HG02623 (cell line): ENCODE results near the gene CEP70.
"Not testable (repeated sequence)": the region's sequence is repeated elsewhere in the genome, so short reads cannot be mapped to it uniquely, and the experiment has no call there.

Experiments used
- ATAC-seq: cut with Tn5 transposase; IDR thresholded peaks from one replicate; pipeline ENCODE4 v1.9.1; 2021; ENCODE audit warnings: moderate library complexity; ENCODE audit not compliant: unreplicated experiment

Gene CEP70

DNA sequence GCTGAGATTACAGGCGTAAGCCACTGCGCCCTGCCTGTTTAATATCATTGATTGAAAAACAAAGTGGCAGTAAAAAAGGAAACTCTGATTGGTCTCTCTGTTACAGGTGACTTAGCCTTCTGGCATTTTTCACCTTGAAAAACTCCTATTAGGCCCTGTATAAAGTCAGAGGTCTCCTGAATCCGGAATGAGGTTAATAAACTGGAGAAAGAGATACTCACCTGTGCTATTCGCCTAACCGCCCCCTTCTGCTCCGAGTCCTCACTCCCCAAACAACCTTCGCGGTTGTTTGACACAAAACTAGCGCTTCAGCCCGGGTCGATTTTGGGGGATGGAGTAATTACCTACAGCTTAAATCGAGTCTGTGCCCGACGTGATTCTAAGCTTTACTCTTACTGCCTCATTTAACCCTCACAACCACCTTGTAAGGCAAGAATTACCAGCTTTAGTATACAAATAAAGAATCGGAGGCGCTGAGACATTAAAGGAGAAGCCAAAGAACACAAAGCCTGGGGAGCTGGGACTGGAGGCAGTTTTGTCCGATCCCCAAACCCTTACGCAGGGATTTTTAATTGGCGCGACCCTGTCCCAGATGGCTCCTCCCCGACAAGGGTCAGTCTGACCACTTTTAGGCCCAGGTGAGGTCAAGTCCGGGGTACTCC, 441 bp downstream of the CEP70 start:
- ATAC-seq = no peak

DNA sequence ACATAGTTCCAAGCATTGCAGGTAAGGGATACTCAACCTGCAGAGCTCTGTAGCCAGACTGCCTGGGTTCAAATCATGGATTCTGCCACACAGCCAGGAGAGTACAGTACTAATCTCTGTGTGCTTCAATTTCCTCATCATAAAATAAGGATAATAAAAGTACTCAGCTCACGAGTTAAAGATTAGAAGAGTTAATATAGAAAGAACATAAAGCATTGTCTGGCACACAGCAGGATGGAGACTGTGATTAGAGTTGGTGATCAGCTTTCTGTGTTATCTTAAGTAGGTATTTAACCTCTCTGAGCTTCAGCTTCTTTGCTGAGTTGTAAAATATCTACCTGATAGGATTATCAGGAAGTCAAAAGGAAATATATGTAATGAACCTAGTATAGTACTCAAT, 2.7 kb downstream of the CEP70 start:
- no peak for ATAC-seq

DNA sequence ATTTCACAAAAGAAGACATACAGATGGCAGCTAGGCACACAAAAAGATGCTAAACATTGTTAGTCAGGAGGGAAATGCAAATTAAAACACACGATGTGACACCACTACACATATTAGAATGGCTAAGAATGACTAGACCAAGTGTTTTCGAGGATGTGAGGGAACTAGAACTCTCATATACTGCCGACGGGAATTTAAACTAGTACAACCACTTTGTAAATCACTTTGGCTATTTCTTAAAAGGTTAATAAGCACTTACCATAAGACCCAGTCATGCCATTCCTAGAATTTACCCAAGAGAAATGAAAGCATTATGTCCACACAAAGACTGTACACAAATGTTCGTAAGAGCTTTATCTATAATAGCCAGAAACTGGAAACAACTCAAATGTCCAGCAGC, 5.6 kb downstream of the CEP70 start:
- no peak for ATAC-seq

DNA sequence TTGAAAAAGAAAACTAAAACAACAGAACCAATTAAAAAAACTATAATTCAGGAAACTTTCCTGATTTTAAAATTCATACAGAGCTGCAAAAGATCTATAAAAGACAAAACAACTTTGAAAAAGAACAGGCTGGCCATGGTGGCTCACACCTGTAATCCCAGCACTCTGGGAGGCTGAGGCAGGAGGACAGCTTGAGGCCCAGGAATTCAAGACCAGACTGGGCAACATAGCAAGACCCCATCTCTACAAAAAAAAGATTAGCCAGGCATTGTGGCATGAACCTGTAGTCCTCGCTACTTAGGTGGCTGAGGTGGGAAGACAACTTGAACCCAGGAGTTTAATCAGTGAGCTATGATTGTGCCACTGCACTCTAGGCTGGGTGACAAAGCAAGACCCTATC, 6.7 kb downstream of the CEP70 start:
- ATAC-seq = no peak

DNA sequence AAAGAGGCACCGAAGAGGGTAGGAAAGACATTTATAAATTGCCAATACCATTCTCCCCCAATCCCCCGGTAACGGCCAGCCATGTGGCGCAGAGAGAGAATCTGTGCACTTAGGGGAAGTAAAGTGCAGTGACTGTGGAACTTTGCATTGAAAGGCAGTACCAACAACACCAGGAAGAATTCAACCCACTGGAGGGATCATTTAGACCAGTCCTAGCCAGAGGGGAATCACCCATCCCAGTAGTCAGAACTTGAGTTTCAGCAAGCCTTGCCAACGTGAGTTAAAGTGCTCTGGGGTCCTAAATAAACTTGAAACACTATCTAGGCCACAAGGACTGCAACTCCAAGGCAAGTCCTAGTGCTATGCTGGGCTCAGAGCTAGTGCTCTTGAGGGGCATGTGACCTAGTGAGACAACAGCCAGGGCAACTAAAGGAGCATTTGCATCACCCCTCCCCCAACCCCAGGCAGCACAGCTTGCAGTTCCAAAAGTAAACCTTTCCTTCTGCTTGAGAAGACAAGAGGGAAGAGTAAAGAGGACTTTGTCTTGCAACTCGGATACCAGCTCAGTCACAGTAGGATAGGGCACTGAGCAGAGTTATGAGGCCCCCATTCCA, 15.0 kb downstream of the CEP70 start:
- ATAC-seq = no peak

DNA sequence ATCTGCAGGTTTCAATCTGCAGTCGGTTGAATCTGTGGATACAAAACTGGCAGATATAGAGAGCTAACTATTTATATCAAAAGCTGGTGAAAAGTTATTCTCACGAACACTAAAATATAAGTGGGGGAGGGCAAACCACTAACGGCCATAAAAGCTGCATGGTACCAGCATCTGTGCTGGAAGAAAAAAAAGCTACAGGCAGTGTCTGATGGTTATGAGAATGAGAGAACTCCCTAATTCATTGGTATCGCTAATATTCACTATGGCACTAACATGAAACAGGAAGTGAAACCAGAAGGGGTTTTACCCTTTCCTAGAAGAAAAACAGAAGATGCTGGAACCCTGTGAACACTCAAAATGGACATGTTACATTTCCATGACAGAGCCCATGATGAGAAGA, 15.9 kb downstream of the CEP70 start:
- ATAC-seq = peak; percentile 73

DNA sequence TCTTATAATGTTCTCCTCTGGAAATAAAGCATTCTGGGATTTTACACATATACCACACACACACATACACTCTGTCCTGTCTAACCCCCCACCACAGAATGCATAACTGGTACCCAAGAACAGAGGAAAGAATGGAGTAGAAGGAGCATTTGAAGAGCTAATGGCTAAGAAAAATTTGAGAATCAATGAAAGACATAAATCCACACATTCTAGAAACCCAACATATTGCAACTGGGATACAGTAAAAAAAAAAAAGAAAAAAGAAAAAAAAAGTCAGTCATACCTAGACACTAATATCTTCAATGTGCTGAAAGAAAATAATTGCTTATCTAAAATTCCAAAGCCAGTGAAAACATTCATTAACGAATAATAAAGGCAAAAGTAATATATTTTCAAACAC, 20.9 kb downstream of the CEP70 start:
- ATAC-seq = no peak

DNA sequence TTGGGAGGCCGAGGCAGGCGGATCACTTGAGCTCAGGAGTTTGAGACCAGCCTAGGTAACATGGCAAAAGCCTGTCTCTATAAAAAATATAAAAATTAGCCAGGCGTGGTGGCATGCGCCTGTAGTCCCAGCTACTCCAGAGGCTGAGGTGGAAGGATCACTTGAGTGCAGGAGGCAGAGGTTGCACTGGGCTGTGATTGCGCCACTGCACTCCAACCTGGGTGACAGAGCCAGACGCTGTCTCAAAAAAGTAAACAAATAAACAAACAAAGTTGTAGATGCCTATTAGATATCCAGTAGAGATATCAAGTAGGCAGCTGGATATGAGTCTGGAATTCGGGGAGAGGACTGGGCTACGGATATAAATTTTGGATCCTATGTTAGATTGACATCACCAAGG, 24.4 kb downstream of the CEP70 start:
- ATAC-seq = not testable (repeated sequence)

DNA sequence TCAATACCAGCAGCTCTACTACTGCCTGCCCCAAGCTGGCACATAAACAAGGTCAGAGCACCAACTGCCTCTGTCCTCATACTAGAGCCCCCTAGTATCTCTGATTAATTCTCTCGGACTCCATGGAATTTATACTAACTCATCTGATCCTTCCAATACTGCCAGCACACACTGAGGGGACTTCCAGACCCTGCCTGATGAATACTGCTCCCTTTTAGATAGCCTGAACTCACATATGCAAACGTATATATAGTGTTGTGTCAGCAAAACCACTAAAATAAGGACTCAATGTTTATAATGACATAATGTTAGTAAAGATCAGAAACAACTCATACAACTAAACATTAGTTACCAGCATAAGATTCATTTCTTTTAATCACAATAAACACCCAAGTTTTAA, 25.0 kb downstream of the CEP70 start:
- no peak for ATAC-seq

DNA sequence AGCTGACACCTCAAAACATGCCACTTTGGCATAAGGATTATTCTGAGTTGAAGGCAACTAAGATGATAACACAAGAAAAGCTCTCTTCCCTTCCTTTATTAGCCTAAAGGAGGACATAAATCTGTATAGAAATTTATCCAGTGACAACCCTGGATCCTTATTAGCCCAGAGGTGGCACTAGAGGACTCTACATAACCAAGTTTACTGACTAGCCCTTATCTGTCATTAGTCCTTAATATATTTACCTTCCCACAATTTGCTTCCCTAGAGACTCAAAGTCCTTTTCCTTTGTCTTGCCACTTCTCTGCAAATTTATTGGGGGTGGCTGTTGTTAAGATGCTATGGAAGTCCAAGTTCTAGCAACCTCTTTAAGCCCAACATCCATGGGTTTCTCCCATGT, 26.7 kb downstream of the CEP70 start:
- no peak for ATAC-seq

DNA sequence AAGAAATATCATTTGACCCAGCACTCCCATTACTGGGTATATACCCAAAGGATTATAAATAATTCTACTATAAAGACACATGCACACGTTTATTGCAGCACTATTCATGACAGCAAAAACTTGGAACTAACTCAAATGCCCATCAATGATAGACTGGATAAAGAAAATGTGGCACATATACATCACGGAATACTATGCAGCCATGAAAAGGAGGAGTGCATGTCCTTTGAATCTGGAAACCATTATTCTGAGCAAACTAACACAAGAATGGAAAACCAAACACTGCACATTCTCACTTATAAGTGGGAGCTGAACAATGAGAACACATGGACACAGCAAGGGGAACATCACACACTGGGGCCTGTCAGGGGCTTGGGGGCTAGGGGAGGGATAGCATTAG, 27.8 kb downstream of the CEP70 start:
- not testable (repeated sequence) for ATAC-seq

DNA sequence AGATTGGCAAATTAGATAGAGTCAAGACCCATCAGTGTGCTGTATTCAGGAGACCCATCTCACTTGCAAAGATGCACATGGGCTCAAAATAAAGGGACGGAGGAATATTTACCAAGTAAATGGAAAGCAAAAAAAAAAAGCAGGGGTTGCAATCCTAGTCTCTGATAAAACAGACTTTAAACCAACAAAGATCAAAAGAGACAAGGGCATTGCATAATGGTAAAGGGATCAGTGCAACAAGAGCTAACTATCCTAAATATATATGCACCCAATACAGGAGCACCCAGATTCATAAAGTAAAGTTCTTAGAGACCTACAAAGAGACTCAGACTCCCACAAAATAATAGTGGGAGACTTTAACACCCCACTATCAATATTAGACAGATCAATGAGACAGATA, 31.2 kb downstream of the CEP70 start:
- not testable (repeated sequence) for ATAC-seq

DNA sequence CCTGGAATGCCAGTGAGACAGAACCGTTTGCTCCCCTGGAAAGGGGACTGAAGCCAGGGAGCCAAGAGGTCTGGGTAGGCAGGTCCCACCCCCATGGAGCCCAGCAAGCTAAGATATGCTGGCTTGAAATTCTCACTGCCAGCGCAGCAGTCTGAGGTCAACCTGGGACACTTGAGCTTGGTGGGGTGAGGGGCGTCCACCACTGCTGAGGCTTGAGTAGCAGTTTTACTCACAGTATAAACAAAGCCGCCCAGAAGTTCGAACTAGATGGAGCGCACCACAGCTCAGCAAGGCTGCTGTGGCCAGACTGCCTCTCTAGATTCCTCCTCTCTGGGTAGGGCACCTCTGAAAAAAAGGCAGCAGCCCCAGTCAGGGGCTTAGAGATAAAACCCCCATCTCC, 33.6 kb downstream of the CEP70 start:
- no peak for ATAC-seq

DNA sequence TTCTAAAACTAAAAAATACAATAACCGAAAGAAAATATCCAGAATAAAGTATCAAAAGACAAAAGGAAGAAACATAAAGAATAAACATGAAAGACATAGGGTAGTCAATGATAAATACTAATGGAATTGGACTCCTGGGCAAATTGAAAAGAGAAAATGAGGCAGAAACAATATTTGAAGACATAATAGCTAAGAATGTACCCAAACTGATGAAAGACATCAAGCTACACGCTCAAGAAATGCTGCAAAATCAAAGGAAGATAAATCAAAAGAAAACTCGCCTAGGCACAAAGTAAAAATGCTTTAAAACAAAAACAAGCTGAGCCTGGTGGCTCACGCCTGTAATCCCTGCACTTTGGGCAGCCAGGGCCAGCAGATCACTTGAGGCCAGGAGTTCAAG, 34.9 kb downstream of the CEP70 start:
- no peak for ATAC-seq

DNA sequence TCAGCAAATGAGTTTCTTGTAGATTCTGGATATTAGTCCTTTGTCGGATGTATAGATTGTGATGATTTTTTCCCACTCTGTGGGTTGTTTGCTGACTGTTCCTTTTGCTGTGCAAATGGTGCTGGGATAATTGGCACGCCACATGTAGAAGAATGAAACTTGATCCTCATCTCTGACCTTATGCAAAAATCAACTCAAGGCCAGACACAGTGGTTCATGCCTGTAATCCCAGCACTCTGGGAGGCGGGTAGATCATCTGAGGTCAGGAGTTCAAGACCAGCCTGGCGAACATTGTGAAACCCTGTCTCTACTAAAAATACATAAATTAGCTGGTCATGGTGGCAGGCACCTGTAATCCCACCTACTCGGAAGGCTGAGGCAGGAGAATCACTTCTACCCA, 39.3 kb downstream of the CEP70 start:
- not testable (repeated sequence) for ATAC-seq

DNA sequence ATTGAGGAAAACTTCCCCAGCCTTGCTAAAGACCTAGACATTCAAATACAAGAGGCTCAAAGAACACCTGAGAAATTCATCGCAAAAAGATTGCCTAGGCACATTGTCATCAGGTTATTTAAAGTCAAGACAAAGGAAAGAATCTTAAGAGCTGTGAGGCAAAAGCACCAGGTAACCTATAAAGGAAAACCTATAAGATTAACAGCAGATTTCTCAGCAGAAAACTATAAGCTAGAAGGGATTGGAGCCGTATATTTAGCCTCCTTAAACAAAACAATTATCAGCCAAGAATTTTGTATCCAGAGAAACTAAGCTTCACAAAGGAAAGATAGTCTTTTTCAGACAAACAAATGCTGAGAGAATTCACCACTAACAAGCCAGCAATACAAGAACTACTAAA, 43.1 kb downstream of the CEP70 start:
- not testable (repeated sequence) for ATAC-seq

DNA sequence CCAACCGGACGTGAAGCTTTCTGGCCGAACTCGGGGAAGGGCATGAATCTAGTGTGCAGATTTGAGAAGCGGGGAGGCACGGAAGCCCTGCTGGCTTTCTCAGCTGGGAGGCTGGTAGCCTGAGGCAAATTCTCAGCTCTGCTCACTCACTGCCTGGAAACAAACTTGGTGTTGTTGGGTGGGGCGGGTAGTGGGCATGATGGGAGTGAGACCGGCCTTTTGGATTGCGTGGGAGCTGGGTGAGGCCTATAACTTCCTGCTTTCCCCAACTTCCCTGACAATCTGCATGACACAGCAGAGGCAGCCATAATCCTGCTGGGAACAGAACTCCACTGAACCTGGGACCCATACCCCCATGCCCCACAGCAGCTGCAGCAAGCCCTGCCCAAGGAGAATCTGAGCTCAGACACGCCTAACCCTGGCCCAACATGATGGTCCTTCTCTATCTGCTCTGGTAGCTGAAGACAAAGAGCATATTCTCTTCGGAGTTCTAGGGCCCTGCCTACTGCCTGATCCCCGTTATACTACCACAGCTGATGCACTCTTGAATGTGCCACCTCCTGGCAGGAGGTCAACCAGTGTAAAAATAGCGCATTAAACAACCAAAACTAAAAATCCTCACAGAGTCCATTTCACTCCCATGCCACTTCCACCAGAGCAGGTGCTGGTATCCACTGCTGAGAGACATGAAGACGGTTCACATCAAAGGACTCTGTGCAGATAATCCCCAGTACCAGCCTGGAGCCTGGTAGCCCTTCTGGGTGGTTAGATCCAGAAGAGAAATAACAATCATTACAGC, 44.7 kb downstream of the CEP70 start:
- ATAC-seq = no peak

DNA sequence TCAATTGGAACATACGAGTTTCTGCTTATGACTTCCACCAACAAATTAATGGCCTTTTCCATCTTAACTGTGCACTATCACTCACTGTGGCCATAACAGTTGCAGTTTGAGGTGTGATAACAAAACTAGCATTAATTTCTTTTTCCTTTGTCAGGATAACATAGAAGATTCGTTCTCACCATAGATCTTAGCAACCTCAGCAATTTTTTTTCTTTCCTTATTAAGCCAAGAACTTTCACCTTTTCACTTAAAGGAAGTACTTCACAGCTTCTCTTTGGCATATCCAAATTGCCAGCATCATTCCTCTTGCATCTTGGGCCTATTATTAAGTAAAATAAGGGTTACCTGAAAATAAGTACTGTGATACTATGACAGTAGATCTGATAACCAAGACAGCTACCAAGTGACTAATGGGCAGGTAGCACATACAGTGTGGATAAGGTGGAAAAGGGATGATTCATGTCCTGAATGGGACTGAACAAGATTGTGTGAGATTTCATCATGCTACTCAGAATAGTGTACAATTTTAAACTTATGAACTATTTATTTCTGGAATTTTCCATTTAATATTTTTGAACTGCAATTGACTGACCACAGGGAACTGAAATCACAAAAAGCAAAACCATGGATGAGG, 46.6 kb downstream of the CEP70 start:
- ATAC-seq = no peak

DNA sequence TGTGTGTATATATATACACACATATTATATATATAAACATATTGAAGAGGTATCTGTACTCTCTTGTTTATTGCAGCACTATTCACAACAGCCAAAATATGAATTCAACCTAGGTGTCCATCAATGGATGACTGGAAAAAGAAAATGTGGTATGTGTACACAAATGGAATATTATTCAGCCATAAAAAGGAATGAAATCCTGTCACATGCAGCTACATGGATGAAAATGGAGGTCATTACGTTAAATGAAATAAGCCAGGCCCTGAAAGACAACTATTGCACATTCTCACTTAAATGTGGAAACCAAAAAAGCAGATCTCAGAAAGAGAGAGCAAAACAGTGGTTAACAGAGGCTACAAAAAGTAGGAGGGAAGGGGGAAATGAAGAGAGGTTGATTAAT, 49.5 kb downstream of the CEP70 start:
- ATAC-seq = no peak

DNA sequence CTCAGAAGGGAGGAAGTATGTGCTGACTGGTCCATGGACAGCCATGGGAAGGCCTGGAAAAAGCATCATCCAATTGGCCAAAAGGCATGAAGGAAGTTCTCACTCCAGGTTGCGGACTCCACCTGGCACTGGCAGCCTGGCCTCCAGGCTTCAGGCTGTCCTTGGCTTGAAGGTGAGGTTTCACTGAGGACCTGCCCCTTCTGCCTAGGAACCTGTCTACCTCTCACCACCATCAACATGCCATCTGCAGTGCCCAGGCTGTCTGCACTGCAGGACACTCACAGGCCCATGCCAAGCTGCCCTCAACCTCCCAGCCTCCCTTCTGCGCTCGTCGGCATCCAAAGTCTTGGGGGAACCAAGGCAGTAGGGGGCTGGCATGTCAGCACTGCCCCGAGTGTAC, 51.1 kb downstream of the CEP70 start:
- no peak for ATAC-seq

DNA sequence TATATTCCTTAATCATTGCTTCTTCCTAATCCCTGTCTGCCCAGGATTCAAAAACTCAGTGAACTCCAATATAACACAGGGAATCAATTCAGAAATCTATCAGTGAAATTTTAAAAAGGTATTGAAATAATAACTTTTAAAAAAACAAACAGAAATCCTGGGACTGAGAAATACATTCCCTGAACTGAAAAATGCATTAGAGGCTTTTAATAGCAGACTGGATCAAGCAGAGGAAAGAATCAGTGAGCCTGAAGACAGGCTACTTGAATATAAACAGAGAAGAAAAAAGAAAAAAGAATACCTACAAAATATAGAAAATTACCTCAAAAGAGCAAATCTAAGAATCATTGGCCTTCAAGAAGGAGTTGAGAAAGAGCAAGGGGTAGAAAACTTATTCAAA, 54.7 kb downstream of the CEP70 start:
- ATAC-seq = no peak

DNA sequence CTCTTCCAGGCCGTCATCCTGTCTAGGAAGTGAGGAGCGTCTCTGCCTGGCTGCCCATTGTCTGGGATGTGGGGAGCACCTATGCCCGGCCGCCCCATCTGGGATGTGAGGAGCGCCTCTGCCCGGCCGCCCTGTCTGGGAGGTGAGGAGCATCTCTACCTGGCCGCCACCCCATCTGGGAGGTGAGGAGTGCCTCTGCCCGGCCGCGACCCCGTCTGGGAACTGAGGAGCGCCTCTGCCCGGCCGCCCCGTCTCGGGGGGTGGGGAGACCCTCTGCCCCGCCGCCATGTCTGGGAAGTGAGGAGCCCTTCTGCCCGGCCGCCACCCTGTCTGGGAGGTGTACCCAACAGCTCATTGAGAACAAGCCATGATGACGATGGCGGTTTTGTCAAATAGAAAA, 72.6 kb downstream of the CEP70 start:
- not testable (repeated sequence) for ATAC-seq
